Brain microvascular endothelial cell (primary cell): Measurements from ENCODE around the gene MRPS11.
"Not testable (repeated sequence)": the region's sequence is repeated elsewhere in the genome, so short reads cannot be mapped to it uniquely, and the experiment has no call there.

Experiments
- DNase-seq: peaks from one replicate; pipeline ENCODE4 v3.0.0-alpha.2; 2020
- H3K27ac ChIP-seq: fragments of 250-450 bp; sonication (Bioruptor Pico); 2 replicates; pipeline ENCODE4 v1.5.1; 2020; ENCODE audit warnings: mild to moderate bottlenecking, moderate library complexity
- H3K27me3 ChIP-seq: fragments of 250-450 bp; sonication (Bioruptor Pico); replicated peaks from 2 replicates; pipeline ENCODE4 v1.5.1; 2020; ENCODE audit warnings: mild to moderate bottlenecking
- H3K36me3 ChIP-seq: fragments of 250-450 bp; sonication (Bioruptor Pico); replicated peaks from 2 replicates; pipeline ENCODE4 v1.5.1; 2020; ENCODE audit warnings: mild to moderate bottlenecking
- H3K4me3 ChIP-seq: 2 replicates; pipeline ENCODE4 v1.5.1; 2011; ENCODE audit warnings: low read depth, mild to moderate bottlenecking, control low read depth, low read length, moderate library complexity
- CTCF ChIP-seq: IDR thresholded peaks from 2 replicates; pipeline ENCODE4 v1.5.1; 2011; ENCODE audit warnings: low read depth, mild to moderate bottlenecking, moderate library complexity, low read length, control low read depth, inconsistent platforms; ENCODE audit errors: missing control alignments
- in situ Hi-C: cut with HindIII; loops from 2 replicates; pipeline ENCODE4 v1.10.0; 2017; ENCODE audit warnings: low sequenced_read_pairs, low pct_ligation_motif_present

Gene MRPS11

GRCh38 chr15:88428805-88429605 lies 38.5 kb upstream of the MRPS11 start:
- no peak for DNase-seq
- in situ Hi-C loops, result no loop called here

DNA sequence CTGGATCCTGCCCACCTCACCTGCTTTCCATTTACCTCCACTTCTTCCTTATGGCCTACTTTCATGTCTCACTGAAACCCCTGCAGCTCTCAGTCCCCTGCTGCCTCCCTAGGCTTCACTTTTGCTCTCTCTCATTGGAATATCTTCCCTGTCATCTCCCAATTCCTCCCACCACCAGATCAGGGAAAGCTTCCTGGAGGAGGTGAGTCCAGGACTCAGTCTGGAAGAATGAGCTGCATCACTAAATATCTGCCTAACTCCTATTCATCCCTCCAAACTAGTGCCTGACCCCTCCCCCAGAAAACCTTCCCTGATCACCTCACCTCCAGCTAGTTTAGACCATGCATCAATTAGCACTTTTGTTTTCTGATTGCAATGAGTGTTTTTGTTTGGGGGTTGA lies 37.5 kb upstream of the MRPS11 start:
- H3K36me3 ChIP-seq, result no peaks in the 10 kb centered on the region
- H3K4me3 ChIP-seq, result no peak overlapping the region
- no peak for DNase-seq
- H3K27me3 ChIP-seq, result no peaks in the 10 kb centered on the region
- no peak overlapping the region for H3K27ac ChIP-seq
- TF ChIP-seq CTCF, result no peak
- in situ Hi-C loops, result no loop called here

More at GRCh38 chr15:88428805-88429605, 38.5 kb upstream of the MRPS11 start:
- no peaks in the 10 kb centered on the region for H3K27me3 ChIP-seq
- no peak for TF ChIP-seq CTCF
- H3K27ac ChIP-seq, result no peak overlapping the region
- no peak overlapping the region for H3K4me3 ChIP-seq
- no peaks in the 10 kb centered on the region for H3K36me3 ChIP-seq

DNA sequence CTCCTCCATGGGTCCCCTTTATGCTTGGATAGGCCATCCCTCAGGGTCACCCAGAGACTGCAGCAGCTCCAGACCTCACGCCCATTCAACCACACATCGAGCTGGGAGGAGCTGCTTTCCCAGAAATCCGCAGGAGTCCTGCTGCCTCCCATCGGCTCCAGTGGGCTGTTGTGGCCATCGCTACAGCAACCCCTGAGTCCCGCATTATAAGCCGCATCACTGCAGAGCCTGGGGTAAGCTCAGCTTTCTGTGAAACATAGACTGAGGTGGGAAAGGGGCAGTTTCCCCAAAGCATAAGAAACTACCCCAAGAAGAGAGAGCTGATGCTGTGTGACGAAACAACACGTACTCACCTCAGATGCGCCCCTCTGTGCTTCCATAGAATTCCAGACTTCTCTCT lies 36.1 kb upstream of the MRPS11 start:
- no peak overlapping the region for H3K4me3 ChIP-seq
- no peak overlapping the region for H3K27ac ChIP-seq
- no peaks in the 10 kb centered on the region for H3K36me3 ChIP-seq
- in situ Hi-C loops, result no loop called here
- TF ChIP-seq CTCF, result no peak
- no peaks in the 10 kb centered on the region for H3K27me3 ChIP-seq
- no peak for DNase-seq

DNA sequence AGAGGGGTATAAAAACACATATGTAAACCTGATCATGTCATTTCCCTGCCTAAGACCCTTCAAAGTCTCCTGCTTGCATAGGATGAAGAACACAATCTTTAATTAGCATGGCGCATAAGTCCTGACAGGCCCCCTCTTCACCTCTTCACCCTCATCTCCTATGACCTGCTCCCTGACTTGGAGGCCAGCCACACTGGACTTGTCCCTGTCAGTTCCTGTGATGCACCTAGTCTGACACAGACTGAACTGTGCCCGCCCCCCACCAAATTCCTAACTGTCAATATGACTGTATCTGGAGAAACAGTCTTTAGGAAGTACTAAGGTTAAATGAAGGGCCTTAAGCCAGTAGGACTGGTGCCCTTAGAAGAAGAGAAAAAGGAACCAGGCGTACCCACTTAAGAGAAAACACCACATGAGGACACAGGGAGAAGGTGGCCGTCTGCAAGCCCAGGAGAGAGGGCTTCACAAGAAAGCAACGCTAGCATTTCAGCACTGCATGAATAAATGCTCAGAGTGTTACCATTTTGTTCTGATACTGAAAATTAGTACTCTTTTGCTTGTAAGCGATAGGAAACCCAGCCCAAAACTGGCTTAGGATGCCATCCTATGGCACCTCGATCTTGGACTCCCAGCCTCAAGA lies 34.3 kb upstream of the MRPS11 start:
- DNase-seq, result no peak
- no peak for TF ChIP-seq CTCF
- Histone ChIP-seq H3K4me3 (no peak overlapping the region), H3K27ac (no peak overlapping the region), H3K36me3 (no peaks in the 10 kb centered on the region), H3K27me3 (no peaks in the 10 kb centered on the region)
- in situ Hi-C loops, result no loop called here

DNA sequence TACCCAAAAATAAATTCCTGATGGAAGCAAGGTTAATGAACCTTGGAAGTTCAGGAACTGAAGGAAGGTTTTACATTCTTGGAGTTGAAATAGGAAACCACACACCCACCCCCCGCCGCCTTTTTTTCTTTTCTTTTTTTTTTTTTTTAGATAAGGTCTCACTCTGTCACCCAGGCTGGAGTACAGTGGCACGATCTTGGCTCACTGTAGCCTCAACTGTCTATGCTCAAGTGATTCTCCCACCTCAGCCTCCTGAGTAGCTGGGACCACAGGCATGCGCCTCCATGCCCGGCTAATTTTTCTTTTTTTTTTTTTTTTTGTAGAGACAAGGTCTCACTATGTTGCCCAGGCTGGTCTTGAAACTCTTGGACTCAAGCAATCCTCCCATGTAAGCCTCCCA lies 33.4 kb upstream of the MRPS11 start:
- H3K36me3 ChIP-seq, in situ Hi-C loops, H3K4me3 ChIP-seq, H3K27me3 ChIP-seq, DNase-seq, H3K27ac ChIP-seq: not testable (repeated sequence)

GRCh38 chr15:88438181-88438580 lies 29.3 kb upstream of the MRPS11 start:
- no peak for TF ChIP-seq CTCF
- no peak overlapping the region for H3K4me3 ChIP-seq
- no peak for DNase-seq
- H3K36me3 ChIP-seq, result no peaks in the 10 kb centered on the region
- in situ Hi-C loops, result no loop called here
- H3K27me3 ChIP-seq, result no peaks in the 10 kb centered on the region
- no peak overlapping the region for H3K27ac ChIP-seq
